Brain pericyte (primary cell): ENCODE measurements around the gene TBC1D16.

Source experiments
- DNase-seq: peaks from one replicate; pipeline ENCODE4 v3.0.0-alpha.2; 2012; ENCODE audit warnings: low read depth, low spot score

TBC1D16 gene

GRCh38 chr17:79890706-79891105 is 145.0 kb downstream of the TBC1D16 start:
- DNase-seq, result no peak

GRCh38 chr17:79888811-79889634 is 146.6 kb downstream of the TBC1D16 start:
- no peak for DNase-seq

GRCh38 chr17:79888009-79888540 is 147.6 kb downstream of the TBC1D16 start:
- DNase-seq, result no peak

GRCh38 chr17:79887451-79887991 is 148.2 kb downstream of the TBC1D16 start:
- no peak for DNase-seq

GRCh38 chr17:79883202-79883601 is 152.5 kb downstream of the TBC1D16 start:
- no peak for DNase-seq
